K562 (cell line): ENCODE results near the gene NDOR1. TPM values are rescaled to one million over a fixed set of nuclear protein-coding genes. Genes with fewer than 3 reads are reported as not detected.

ENCODE experiments used
- DDX20 ChIP-seq: fragments of 450-650 bp; IDR thresholded peaks from 2 replicates; pipeline ENCODE4 v1.6.1; 2016; ENCODE audit warnings: missing genetic modification characterization, low read depth, mild to moderate bottlenecking, missing compliant biosample characterization, moderate library complexity
- E2F1 ChIP-seq: sonication (generic); formaldehyde crosslinking; IDR thresholded peaks from 2 replicates; pipeline ENCODE4 v1.8.1; 2023; ENCODE audit warnings: mild to moderate bottlenecking, missing genetic modification reagents, moderate library complexity
- ERF ChIP-seq: fragments of 450-650 bp; formaldehyde crosslinking; IDR thresholded peaks from 2 replicates; pipeline ENCODE4 v1.4.0; 2020; ENCODE audit warnings: mild to moderate bottlenecking, mixed read lengths
- HDAC6 ChIP-seq: IDR thresholded peaks from 2 replicates; pipeline ENCODE4 v1.6.1; 2012; ENCODE audit warnings: low read depth, mild to moderate bottlenecking, control low read depth, inconsistent platforms, low read length, moderate library complexity
- HDGF ChIP-seq: fragments of 450-650 bp; IDR thresholded peaks from 2 replicates; pipeline ENCODE4 v1.6.1; 2016
- HMGN3 ChIP-seq: IDR thresholded peaks from 2 replicates; pipeline ENCODE4 v1.6.1; 2011; ENCODE audit warnings: borderline replicate concordance, low read depth, mild to moderate bottlenecking, mixed read lengths, low read length; ENCODE audit not compliant: insufficient read length; ENCODE audit errors: extremely low read depth
- JUNB ChIP-seq: fragments of 450-650 bp; formaldehyde crosslinking; conservative IDR thresholded peaks from 2 replicates; pipeline ENCODE4 v1.4.0; 2020; ENCODE audit warnings: mild to moderate bottlenecking
- KLF16 ChIP-seq: IDR thresholded peaks from 2 replicates; pipeline ENCODE4 v1.6.1; 2016; ENCODE audit warnings: antibody characterized with exemption
- MEIS2 ChIP-seq: fragments of 450-650 bp; IDR thresholded peaks from 2 replicates; pipeline ENCODE4 v1.6.1; 2014; ENCODE audit warnings: mild to moderate bottlenecking; ENCODE audit not compliant: partially characterized antibody
- NR1H2 ChIP-seq: sonication (generic); formaldehyde crosslinking; IDR thresholded peaks from 2 replicates; pipeline ENCODE4 v1.4.0; 2020; ENCODE audit warnings: mild to moderate bottlenecking, missing genetic modification reagents
- POLR2G ChIP-seq: fragments of 200-400 bp; formaldehyde crosslinking; IDR thresholded peaks from 2 replicates; pipeline ENCODE4 v1.6.1; 2017; ENCODE audit warnings: low read depth, mild to moderate bottlenecking, antibody characterized with exemption, low read length, moderate library complexity
- PTBP1 ChIP-seq: fragments of 200-400 bp; formaldehyde crosslinking; IDR thresholded peaks from 2 replicates; pipeline ENCODE4 v1.6.1; 2017; ENCODE audit warnings: low read depth, low read length
- RAD51 ChIP-seq: fragments of 450-650 bp; IDR thresholded peaks from 2 replicates; pipeline ENCODE4 v1.7.1; 2016; ENCODE audit warnings: low read depth, mild to moderate bottlenecking, borderline replicate concordance
- RBM34 ChIP-seq: fragments of 200-400 bp; formaldehyde crosslinking; IDR thresholded peaks from 2 replicates; pipeline ENCODE4 v1.6.1; 2018; ENCODE audit warnings: low read length, borderline replicate concordance; ENCODE audit not compliant: insufficient read depth
- REST ChIP-seq, 2 experiments: fragments of 450-650 bp; formaldehyde crosslinking in 1 of 2; IDR thresholded peaks; 2 replicates each; pipeline versions ENCODE4 v1.4.0 to v1.6.1; 2014 to 2020; ENCODE audit warnings: mild to moderate bottlenecking in 2 of 2, borderline replicate concordance in 1 of 2, low read depth in 1 of 2
- TCF15 ChIP-seq: fragments of 250-450 bp; sonication (Bioruptor Pico); IDR thresholded peaks from 2 replicates; pipeline ENCODE4 v1.8.0; 2022; ENCODE audit warnings: moderate library complexity, mild to moderate bottlenecking, inconsistent platforms
- ZFX ChIP-seq: sonication (generic); formaldehyde crosslinking; IDR thresholded peaks from 2 replicates; pipeline ENCODE4 v1.8.0; 2022; ENCODE audit warnings: mild to moderate bottlenecking, missing genetic modification reagents, moderate library complexity
- ZNF696 ChIP-seq: fragments of 250-450 bp; sonication (Bioruptor Pico); conservative IDR thresholded peaks from 2 replicates; pipeline ENCODE4 v1.4.0; 2020; ENCODE audit warnings: mild to moderate bottlenecking, moderate library complexity
- ZNF830 ChIP-seq: fragments of 250-450 bp; sonication (Bioruptor Pico); IDR thresholded peaks from 2 replicates; pipeline ENCODE4 v1.5.0; 2021; ENCODE audit warnings: mild to moderate bottlenecking
- polyA plus RNA-seq, 8 experiments: library from polyadenylated mRNA; depleted of rRNA in 4 of 8; stranded (reverse) in 5 of 8; unstranded in 3 of 8; fragments of >200 nt; fragmentation: Nextera tagmentation in 2 of 8; fragmentation: Illumina TruSeq in 1 of 8; extraction: Ambion mirVana in 2 of 8; extraction: Trizol in 1 of 8; gene quantifications; 2 replicates each; pipeline versions ENCODE4 v1.2.1 to v1.2.3, GENCODE V29; 2011 to 2014; ENCODE audit warnings: inconsistent platforms in 1 of 8, missing spikeins in 1 of 8
- total RNA-seq, 7 experiments: library from RNA; depleted of rRNA in 6 of 7; stranded (reverse); fragments of >200 nt in 6 of 7; fragmentation: Illumina TruSeq in 2 of 7; extraction: Trizol in 2 of 7; gene quantifications; 2 replicates each; pipeline versions ENCODE4 v1.2.1 to v1.2.3, GENCODE V29; 2011 to 2021; ENCODE audit warnings: low replicate concordance in 1 of 7

NDOR1 gene
- total and polyA plus RNA-seq, 9 of the 15 experiments (the other 6 are each of a cell fraction or from before 2014, with no cell fraction given) = 0.06 to 36.9 (median 6.9) TPM

- 0 out of 2 replicates have a peak, but pooled peaks have one; percentile 18 for TF ChIP-seq JUNB (CRISPR knock-in tag)
- TF ChIP-seq ZNF830 (CRISPR knock-in tag) = no peak
- peak; percentile 76 for TF ChIP-seq ZFX
- TF ChIP-seq PTBP1 = 0 out of 2 replicates have a peak, but pooled peaks have one; percentile 33
- TF ChIP-seq NR1H2 (CRISPR knock-in tag) = 0 out of 2 replicates have a peak, but pooled peaks have one; percentile 83
- no peak for TF ChIP-seq DDX20
- no peak for TF ChIP-seq ZNF696 (CRISPR knock-in tag)
- peak; percentile 78 for TF ChIP-seq RAD51
- TF ChIP-seq HDAC6 = no peak
- TF ChIP-seq ERF (CRISPR knock-in tag) = 0 out of 2 replicates have a peak, but pooled peaks have one; percentile 9
- TF ChIP-seq HMGN3 = peak; percentile 88
- no peak for TF ChIP-seq RBM34
- peak; percentile 93 for TF ChIP-seq REST (IDR thresholded peaks at IDR 0.05; ENCODE audit: borderline replicate concordance)
- 0 out of 2 replicates have a peak, but pooled peaks have one; percentile 19 for TF ChIP-seq REST (CRISPR knock-in tag; IDR thresholded peaks at IDR 0.05; ENCODE audit: low read depth)
- TF ChIP-seq KLF16 = peak; percentile 90
- TF ChIP-seq TCF15 (CRISPR knock-in tag) = no peak
- TF ChIP-seq HDGF = no peak
- peak; percentile 59 for TF ChIP-seq MEIS2
- peak; percentile 35 for TF ChIP-seq POLR2G
- TF ChIP-seq E2F1 (CRISPR knock-in tag) = peak; percentile 87
Measured at GRCh38 chr9:137236238-137236935, 30.9 kb downstream of the NDOR1 start (continued).
